Ectodermal cell (in vitro differentiated cells): ENCODE results near the gene TENM3.
"Not testable (repeated sequence)": the region's sequence is repeated elsewhere in the genome, so short reads cannot be mapped to it uniquely, and the experiment has no call there.

Experiments used
- H3K27ac ChIP-seq: 2 replicates; pipeline ENCODE4 v1.7.0; 2013; ENCODE audit warnings: mild to moderate bottlenecking, low read depth, low read length; ENCODE audit not compliant: insufficient read depth, poor library complexity, severe bottlenecking
- H3K27me3 ChIP-seq: 2 replicates; pipeline ENCODE4 v1.7.0; 2013; ENCODE audit warnings: mild to moderate bottlenecking, low read length; ENCODE audit not compliant: insufficient read depth, control insufficient read depth, poor library complexity, severe bottlenecking
- H3K36me3 ChIP-seq: one replicate; pipeline ENCODE4 v1.7.0; 2013; ENCODE audit warnings: low read length; ENCODE audit not compliant: control insufficient read depth, insufficient read depth
- H3K4me1 ChIP-seq: one replicate; pipeline ENCODE4 v1.7.0; 2013; ENCODE audit warnings: low read length; ENCODE audit not compliant: control insufficient read depth, insufficient read depth
- H3K4me3 ChIP-seq: 2 replicates; pipeline ENCODE4 v1.7.0; 2013; ENCODE audit warnings: low read depth, low read length, control low read depth; ENCODE audit not compliant: insufficient read depth
- H3K9me3 ChIP-seq: 2 replicates; pipeline ENCODE4 v1.7.0; 2013; ENCODE audit warnings: mild to moderate bottlenecking, low read length, moderate library complexity; ENCODE audit not compliant: control insufficient read depth
- WGBS, 2 experiments: methylation state at CpG; one replicate each; pipeline ENCODE4 v1.1.7; 2013; ENCODE audit warnings: missing lambda C conversion rate in 2 of 2; 5-methylcytosine and 5-hydroxymethylcytosine counted together

The TENM3 gene

DNA sequence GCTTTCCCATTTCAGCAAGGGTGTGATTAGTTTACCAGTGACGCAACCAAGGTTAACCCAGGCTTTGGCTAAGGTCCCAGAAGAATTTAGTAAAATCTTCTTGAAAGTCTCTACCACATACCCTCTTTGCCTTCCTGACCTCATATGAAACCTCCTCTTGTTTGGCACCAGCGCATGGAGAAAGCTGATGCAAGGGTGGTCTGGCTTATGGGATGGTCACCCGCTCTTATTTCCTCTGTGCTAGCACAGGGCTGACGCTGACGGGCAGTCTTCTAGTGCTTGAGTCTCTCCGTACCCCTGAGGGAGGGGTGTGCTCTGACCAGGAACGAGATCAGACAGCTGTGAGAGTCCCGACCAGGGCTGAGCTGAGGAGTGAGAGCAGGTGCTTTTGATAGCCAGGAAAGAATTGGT lies 137.6 kb downstream of the TENM3 start:
- no peaks in the 10 kb centered on the region for H3K36me3 ChIP-seq
- no peak overlapping the region for H3K4me3 ChIP-seq
- peaks cover 11% of the 10 kb centered on the region for H3K4me1 ChIP-seq
- 88 to 91% methylated on average over 8 of the region's 8 CpGs for WGBS, 2 experiments
- H3K9me3 ChIP-seq = no peaks in the 10 kb centered on the region
- H3K27ac ChIP-seq = no peak overlapping the region
- no peaks in the 10 kb centered on the region for H3K27me3 ChIP-seq

DNA sequence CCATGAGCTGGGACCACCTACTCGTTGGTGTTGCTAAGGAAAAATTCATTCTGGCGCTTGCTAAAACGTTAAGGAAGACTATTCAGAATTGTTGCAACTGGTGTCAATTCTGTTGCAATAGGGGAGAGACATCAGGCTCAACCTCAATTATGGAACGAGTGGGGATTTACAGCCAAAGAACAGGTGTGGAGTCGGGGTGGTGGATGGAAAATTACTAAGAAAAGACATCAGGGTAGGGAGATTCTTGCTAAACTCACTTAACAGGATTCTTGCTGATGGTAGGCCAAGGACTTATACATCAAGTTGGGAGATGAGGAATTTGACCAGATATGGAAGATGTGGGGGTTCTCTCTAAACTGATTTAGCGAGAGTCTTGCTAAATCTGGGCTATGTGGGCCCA lies 139.7 kb downstream of the TENM3 start:
- H3K36me3 ChIP-seq = no peaks in the 10 kb centered on the region
- H3K4me3 ChIP-seq = no peak overlapping the region
- H3K27me3 ChIP-seq = no peaks in the 10 kb centered on the region
- WGBS, 2 experiments = 76 to 78% methylated on average over 6 of the region's 6 CpGs
- H3K9me3 ChIP-seq = no peaks in the 10 kb centered on the region
- peaks cover 11% of the 10 kb centered on the region for H3K4me1 ChIP-seq
- no peak overlapping the region for H3K27ac ChIP-seq

DNA sequence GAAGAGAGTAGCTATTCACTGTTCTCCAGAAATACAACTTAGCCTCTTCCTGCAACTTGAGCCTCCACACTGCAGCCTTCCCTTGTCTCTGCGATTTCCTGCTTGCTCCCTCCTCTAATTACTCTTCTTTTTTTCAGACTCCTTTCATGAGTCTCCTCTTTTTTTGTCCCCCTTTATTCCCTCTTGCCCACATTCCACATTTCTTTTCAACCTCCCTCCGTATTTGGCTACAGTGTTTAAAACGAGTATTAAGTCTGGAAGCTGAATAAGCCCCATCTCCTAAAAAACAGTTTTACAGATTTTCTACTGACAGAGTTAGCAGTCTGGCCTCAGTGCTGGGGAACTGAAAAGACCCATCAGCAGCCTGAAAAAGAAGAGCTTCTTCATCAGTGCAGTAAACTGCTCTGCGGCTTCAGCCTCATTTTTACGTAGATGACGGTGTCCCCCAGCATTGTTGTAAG lies 141.5 kb downstream of the TENM3 start:
- Histone ChIP-seq H3K4me3 (no peak overlapping the region), H3K36me3 (no peaks in the 10 kb centered on the region), H3K9me3 (no peaks in the 10 kb centered on the region), H3K27me3 (no peaks in the 10 kb centered on the region), H3K27ac (peak overlapping the region; percentile 51), H3K4me1 (peaks cover 11% of the 10 kb centered on the region)
- whole genome bisulfite sequencing, 2 experiments = 39 to 40% methylated on average over 6 of the region's 6 CpGs

DNA sequence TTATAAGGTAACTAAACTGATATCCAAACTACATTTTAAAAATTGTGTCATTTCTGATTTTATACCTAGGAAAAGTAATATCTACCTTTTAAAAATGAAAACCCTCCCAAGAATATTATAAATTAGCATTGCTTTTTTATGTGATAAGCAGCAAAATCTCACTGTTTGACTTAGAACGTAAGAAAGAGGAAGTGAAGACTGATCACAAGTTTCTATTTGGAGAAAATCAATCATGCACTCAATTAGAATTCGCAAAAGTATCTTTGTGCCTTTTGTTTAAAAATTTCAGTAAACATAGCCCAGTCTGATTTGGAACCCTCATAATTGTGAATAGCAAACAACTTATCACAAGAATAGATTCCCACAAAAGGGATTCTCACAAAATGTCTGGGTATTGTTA lies 142.7 kb downstream of the TENM3 start:
- Histone ChIP-seq H3K36me3 (no peaks in the 10 kb centered on the region), H3K27ac (no peak overlapping the region), H3K4me3 (no peak overlapping the region), H3K27me3 (no peaks in the 10 kb centered on the region), H3K9me3 (no peaks in the 10 kb centered on the region), H3K4me1 (peaks cover 11% of the 10 kb centered on the region)
- WGBS, 2 experiments = 97 to 100% methylated on average over 2 of the region's 2 CpGs

DNA sequence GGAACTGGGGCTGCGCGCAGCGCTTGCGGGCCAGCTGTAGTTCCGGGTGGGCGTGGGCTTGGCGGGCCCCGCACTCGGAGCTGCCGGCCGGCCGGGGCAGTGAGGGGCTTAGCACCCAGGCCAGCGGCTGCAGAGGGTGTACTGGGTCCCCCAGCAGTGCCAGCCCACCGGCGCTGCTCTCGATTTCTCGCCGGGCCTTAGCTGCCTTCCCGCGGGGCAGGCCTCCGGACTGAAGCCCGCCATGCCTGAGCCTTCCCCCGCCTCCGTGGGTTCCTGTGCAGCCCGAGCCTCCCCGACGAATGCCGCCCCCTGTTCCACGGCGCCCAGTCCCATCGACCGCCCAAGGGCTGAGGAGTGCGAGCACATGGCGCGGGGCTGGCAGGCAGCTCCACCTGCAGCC lies 143.4 kb downstream of the TENM3 start:
- not testable (repeated sequence) for H3K4me3 ChIP-seq, H3K9me3 ChIP-seq, H3K36me3 ChIP-seq, H3K27ac ChIP-seq, H3K27me3 ChIP-seq
- peaks cover 11% of the 10 kb centered on the region for H3K4me1 ChIP-seq
- WGBS, 2 experiments = 96 to 98% methylated on average over 35 of the region's 35 CpGs

DNA sequence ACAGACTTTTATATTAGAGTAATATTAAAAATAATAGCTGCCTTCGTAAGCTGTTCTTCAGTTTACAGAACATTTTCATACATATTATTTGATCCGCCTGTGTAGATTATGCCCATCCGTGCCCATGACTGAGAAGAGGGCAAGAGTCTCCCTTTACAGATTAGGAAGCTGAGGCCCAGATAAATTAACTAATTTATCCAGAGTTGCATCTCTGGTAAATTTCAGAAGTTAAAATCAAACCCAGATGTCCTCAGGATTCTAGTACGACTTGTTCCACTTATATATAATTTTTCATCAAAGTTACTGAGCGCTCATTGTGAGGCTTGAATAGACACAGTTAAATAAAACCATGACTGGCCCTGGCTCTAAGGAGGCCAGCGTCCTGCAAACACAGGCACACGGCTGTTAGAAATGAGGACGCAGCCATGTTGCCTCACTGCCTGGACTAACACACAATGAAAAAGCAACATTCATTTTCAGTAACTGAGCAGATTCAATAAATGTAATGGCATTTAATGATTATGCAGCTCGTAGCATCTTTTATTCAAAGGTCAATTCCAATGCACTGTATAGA lies 148.0 kb downstream of the TENM3 start:
- WGBS, 2 experiments = 95 to 97% methylated on average over 8 to 9 of the region's 9 CpGs
- no peaks in the 10 kb centered on the region for H3K4me1 ChIP-seq

DNA sequence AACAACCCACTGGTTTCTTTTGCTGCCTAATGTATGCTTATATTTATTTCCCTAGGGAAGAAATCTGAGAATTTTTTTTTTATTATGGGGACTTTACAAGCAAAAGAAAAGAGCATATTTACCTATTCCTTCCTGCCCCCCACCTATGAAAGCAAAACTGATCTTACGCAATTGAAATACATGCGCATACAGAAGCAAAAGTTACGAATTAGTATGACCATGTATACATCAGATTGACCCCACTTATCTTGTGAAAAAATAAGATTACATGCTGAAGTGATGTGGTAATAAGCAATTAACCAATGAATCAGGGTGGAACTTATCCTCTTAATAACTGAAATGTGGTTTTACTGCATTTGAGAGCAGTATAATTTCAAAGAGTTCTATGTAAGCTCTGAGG lies 151.0 kb downstream of the TENM3 start:
- H3K9me3 ChIP-seq = no peaks in the 10 kb centered on the region
- H3K36me3 ChIP-seq = no peaks in the 10 kb centered on the region
- no peaks in the 10 kb centered on the region for H3K4me1 ChIP-seq
- no peaks in the 10 kb centered on the region for H3K27me3 ChIP-seq
- H3K27ac ChIP-seq = no peak overlapping the region
- 90 to 96% methylated on average over 2 to 3 of the region's 3 CpGs for WGBS, 2 experiments
- no peak overlapping the region for H3K4me3 ChIP-seq

More for the DNA sequence above, 148.0 kb downstream of the TENM3 start:
- Histone ChIP-seq H3K36me3 (no peaks in the 10 kb centered on the region), H3K4me3 (no peak overlapping the region), H3K27me3 (no peaks in the 10 kb centered on the region), H3K27ac (no peak overlapping the region), H3K9me3 (no peaks in the 10 kb centered on the region)

DNA sequence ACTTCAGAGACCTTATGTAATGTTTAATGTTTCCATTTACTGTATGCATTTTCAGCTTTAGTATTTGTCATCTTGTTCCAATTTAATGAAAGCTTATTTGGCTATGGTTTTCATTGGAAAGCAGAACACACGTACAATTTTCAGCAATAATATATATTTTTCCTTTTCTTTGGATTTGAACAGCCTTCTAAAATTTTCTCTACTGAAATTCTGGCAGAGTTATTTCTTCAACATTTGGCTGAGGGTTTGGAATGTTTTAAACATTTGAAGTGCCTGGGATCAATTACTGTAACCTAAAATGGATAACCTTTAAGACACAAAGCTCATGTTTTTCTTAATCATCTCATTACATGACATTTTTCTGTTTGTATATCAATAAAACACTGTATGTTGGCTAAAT lies 156.9 kb downstream of the TENM3 start:
- H3K4me1 ChIP-seq = no peaks in the 10 kb centered on the region
- H3K36me3 ChIP-seq = no peaks in the 10 kb centered on the region
- no peaks in the 10 kb centered on the region for H3K9me3 ChIP-seq
- no peaks in the 10 kb centered on the region for H3K27me3 ChIP-seq
- H3K4me3 ChIP-seq = no peak overlapping the region
- H3K27ac ChIP-seq = no peak overlapping the region
- WGBS, 2 experiments = 100% methylated on average over 1 of the region's 1 CpG; no CpG with 5 or more reads in 1 of the 2 experiments

DNA sequence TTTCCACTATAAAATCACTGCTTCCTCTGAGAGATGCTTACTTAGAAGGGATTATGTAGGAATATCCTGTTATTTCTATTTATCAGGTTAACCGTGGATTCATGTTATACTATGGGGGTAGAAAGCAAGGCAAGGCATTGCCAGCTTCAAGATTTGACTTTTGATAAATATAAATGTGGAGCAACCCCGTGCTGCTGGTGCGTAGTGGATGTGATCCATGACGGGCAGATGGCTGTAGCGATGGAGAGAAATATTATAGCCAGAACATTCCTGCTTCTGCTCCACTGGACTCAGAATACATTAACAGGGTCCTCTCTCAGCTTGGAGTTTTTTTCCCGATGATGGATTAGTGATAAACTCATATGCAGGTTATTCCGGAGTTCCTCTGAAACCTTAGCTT lies 157.6 kb downstream of the TENM3 start:
- WGBS, 2 experiments = 92 to 99% methylated on average over 7 of the region's 7 CpGs
- Histone ChIP-seq H3K27ac (no peak overlapping the region), H3K4me1 (no peaks in the 10 kb centered on the region), H3K27me3 (no peaks in the 10 kb centered on the region), H3K4me3 (no peak overlapping the region), H3K36me3 (no peaks in the 10 kb centered on the region), H3K9me3 (no peaks in the 10 kb centered on the region)

DNA sequence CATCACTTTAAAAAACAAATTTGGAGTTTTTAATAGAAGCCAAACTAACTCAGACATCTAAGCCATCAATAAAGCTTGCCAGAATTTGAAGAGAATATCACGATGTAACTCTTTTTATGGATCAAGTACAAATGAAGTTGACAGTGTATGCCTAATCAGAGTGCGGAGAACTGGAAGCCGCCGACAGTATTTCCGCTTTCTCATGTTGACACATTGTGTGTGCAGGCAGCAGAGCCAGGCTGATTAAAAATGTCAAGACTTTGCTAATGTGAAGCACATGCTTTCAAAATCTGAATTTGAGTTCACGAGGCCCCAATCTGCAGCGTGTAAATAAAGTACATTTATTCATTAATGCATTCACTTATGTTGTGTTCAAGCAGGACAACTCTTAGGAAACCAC lies 161.2 kb downstream of the TENM3 start:
- Histone ChIP-seq H3K27ac (no peak overlapping the region), H3K36me3 (no peaks in the 10 kb centered on the region), H3K4me3 (no peak overlapping the region), H3K9me3 (no peaks in the 10 kb centered on the region), H3K27me3 (no peaks in the 10 kb centered on the region), H3K4me1 (no peaks in the 10 kb centered on the region)
- 96 to 98% methylated on average over 6 to 7 of the region's 7 CpGs for WGBS, 2 experiments

DNA sequence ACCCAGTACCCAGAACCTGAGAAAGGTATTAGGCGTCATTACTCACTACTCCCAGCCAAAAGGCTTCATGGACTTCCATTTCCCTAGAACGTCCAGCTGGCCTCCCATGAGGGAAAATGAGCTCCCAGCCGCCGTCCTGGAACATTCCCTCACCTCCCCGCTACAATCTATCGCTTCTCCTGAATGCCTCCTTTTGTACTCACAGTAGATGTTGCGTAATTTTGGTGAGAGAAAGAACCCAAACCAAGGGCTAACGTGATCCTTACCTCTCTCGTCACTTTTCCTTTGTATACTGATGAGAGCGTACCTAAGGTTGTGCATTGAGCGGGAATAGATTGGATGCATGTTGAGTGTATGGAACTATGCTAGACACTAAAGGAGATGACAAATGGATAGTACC lies 161.9 kb downstream of the TENM3 start:
- H3K27ac ChIP-seq = no peak overlapping the region
- no peaks in the 10 kb centered on the region for H3K9me3 ChIP-seq
- no peaks in the 10 kb centered on the region for H3K27me3 ChIP-seq
- 87 to 90% methylated on average over 11 of the region's 11 CpGs for WGBS, 2 experiments
- no peaks in the 10 kb centered on the region for H3K36me3 ChIP-seq
- H3K4me3 ChIP-seq = no peak overlapping the region
- no peaks in the 10 kb centered on the region for H3K4me1 ChIP-seq
